Thoracic aorta (tissue), 2 donors: ENCODE results near the gene SLC25A12. TPM values are rescaled to one million over a fixed set of nuclear protein-coding genes. Genes with fewer than 3 reads are reported as not detected.

Experiments used
- ATAC-seq: fragments of 150-250 bp; one replicate; pipeline ENCODE4 v1.8.0; 2017; ENCODE audit warnings: low read depth; ENCODE audit not compliant: insufficient number of reproducible peaks, low FRiP score
- DNase-seq: peaks from one replicate; pipeline ENCODE4 v3.0.0-alpha.2; 2020; ENCODE audit warnings: low spot score
- H3K27ac ChIP-seq, 2 donors: fragments of 200-600 bp; sonication (generic); 1 replicate in 1 of 2; 2 replicates in 1 of 2; pipeline ENCODE4 v1.5.1; 2016; ENCODE audit warnings: mild to moderate bottlenecking in 2 of 2, moderate library complexity in 2 of 2
- H3K27me3 ChIP-seq: fragments of 200-600 bp; sonication (generic); replicated peaks from 2 replicates; pipeline ENCODE4 v1.6.0; 2016; ENCODE audit warnings: mild to moderate bottlenecking; ENCODE audit not compliant: insufficient read depth
- H3K36me3 ChIP-seq: fragments of 200-600 bp; sonication (generic); one replicate; pipeline ENCODE4 v1.5.1; 2016
- H3K4me1 ChIP-seq, 2 donors: fragments of 200-600 bp; sonication (generic); 1 replicate in 1 of 2; 2 replicates in 1 of 2; pipeline versions ENCODE4 v1.5.1 to v1.6.0; 2016; ENCODE audit warnings: low read depth in 2 of 2, mild to moderate bottlenecking in 1 of 2; ENCODE audit not compliant: control insufficient read depth in 1 of 2
- H3K4me3 ChIP-seq: fragments of 200-600 bp; sonication (generic); 2 replicates; pipeline ENCODE4 v1.5.1; 2016; ENCODE audit warnings: mild to moderate bottlenecking
- H3K9me3 ChIP-seq: fragments of 200-600 bp; sonication (generic); 2 replicates; pipeline ENCODE4 v1.5.1; 2016
- CTCF ChIP-seq: fragments of 200-600 bp; sonication (generic); IDR thresholded peaks from one replicate; pipeline ENCODE4 v1.5.1; 2019; ENCODE audit warnings: antibody characterized with exemption
- total RNA-seq, 2 donors: library from RNA; depleted of rRNA; stranded (reverse); fragments of >200 nt; gene quantifications; one replicate each; pipeline versions ENCODE4 v1.1.0 to v1.2.3, GENCODE V29; 2016

The SLC25A12 gene
- total RNA-seq, 2 donors from 2014 or later = 27.2 to 39.3 TPM

GRCh38 chr2:171793691-171794678, 100.1 kb downstream of the SLC25A12 start:
- no peak for ATAC-seq
- Histone ChIP-seq H3K4me1 (no peaks in the 10 kb centered on the region), H3K27ac (no peak overlapping the region), H3K36me3 (no peaks in the 10 kb centered on the region), H3K9me3 (no peaks in the 10 kb centered on the region), H3K4me3 (no peak overlapping the region), H3K27me3 (no peaks in the 10 kb centered on the region)
- no peak for DNase-seq
- TF ChIP-seq CTCF = no peak

GRCh38 chr2:171792886-171793580, 101.0 kb downstream of the SLC25A12 start:
- no peak for ATAC-seq
- no peak for TF ChIP-seq CTCF
- Histone ChIP-seq H3K4me3 (no peak overlapping the region), H3K4me1 (no peaks in the 10 kb centered on the region), H3K27ac (no peak overlapping the region), H3K27me3 (no peaks in the 10 kb centered on the region), H3K9me3 (no peaks in the 10 kb centered on the region), H3K36me3 (peaks cover 3% of the 10 kb centered on the region)
- DNase-seq = no peak

GRCh38 chr2:171792157-171792556, 101.9 kb downstream of the SLC25A12 start:
- no peak overlapping the region for H3K27ac ChIP-seq
- peaks cover 3% of the 10 kb centered on the region for H3K36me3 ChIP-seq
- no peak for TF ChIP-seq CTCF
- ATAC-seq (no peak), DNase-seq (no peak)
- no peaks in the 10 kb centered on the region for H3K27me3 ChIP-seq
- H3K4me1 ChIP-seq = no peaks in the 10 kb centered on the region
- no peak overlapping the region for H3K4me3 ChIP-seq
- H3K9me3 ChIP-seq = no peaks in the 10 kb centered on the region

GRCh38 chr2:171791361-171791760, 102.7 kb downstream of the SLC25A12 start:
- no peaks in the 10 kb centered on the region for H3K9me3 ChIP-seq
- ATAC-seq (no peak), DNase-seq (no peak)
- H3K4me1 ChIP-seq = no peaks in the 10 kb centered on the region
- no peak for TF ChIP-seq CTCF
- H3K27ac ChIP-seq = no peak overlapping the region
- H3K27me3 ChIP-seq = no peaks in the 10 kb centered on the region
- H3K36me3 ChIP-seq = peaks cover 7% of the 10 kb centered on the region
- H3K4me3 ChIP-seq = no peak overlapping the region

- H3K27ac ChIP-seq = no peak overlapping the region
- H3K9me3 ChIP-seq = no peaks in the 10 kb centered on the region
- peaks cover 15% of the 10 kb centered on the region for H3K36me3 ChIP-seq
- H3K4me1 ChIP-seq = no peaks in the 10 kb centered on the region
- H3K27me3 ChIP-seq = no peaks in the 10 kb centered on the region
- no peak for DNase-seq
- no peak for TF ChIP-seq CTCF
- no peak overlapping the region for H3K4me3 ChIP-seq
- no peak for ATAC-seq
These were observed 104.1 kb downstream of the SLC25A12 start for GRCh38 chr2:171789956-171790355.
